Left kidney (tissue), 8 donors: ENCODE data around the gene IFT27. TPM values are rescaled to one million over a fixed set of nuclear protein-coding genes. Genes with fewer than 3 reads are reported as not detected.

Experiments used
- DNase-seq: peaks from one replicate; pipeline ENCODE4 v3.0.0-alpha.2; 2013
- long read RNA-seq, 8 donors: transcript quantifications; one replicate each; lab custom pipeline, GENCODE V29; 2026
- polyA plus RNA-seq: library from polyadenylated mRNA; unstranded; fragments of 120-200 nt; gene quantifications from one replicate; pipeline ENCODE4 v1.2.1, GENCODE V29; 2013; ENCODE audit not compliant: insufficient read length

Gene IFT27, protein sequence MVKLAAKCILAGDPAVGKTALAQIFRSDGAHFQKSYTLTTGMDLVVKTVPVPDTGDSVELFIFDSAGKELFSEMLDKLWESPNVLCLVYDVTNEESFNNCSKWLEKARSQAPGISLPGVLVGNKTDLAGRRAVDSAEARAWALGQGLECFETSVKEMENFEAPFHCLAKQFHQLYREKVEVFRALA
- polyA plus RNA-seq: 61.7 TPM
- long read RNA-seq, donor 1, transcript IFT27-205 (7 exons, 1,095 nt): major isoform, 28 of 44 reads
- long read RNA-seq, donor 1, partial matches to known transcripts: 8 of 44 reads
- long read RNA-seq, donor 1, other reads (novel, unspliced or antisense): 6 of 44 reads
- long read RNA-seq, donor 2, transcript IFT27-205 (7 exons, 1,095 nt): major isoform, 16 of 22 reads
- long read RNA-seq, donor 2, partial matches to known transcripts: 5 of 22 reads
- long read RNA-seq, donor 2, other reads (novel, unspliced or antisense): 0 of 22 reads
- long read RNA-seq, donor 3, transcript IFT27-205 (7 exons, 1,095 nt): major isoform, 12 of 26 reads
- long read RNA-seq, donor 3, partial matches to known transcripts: 13 of 26 reads
- long read RNA-seq, donor 3, other reads (novel, unspliced or antisense): 0 of 26 reads
- long read RNA-seq, donor 4, partial matches to known transcripts: 0 of 1 reads
- long read RNA-seq, donor 4, other reads (novel, unspliced or antisense): 0 of 1 reads
- long read RNA-seq, donor 5, transcript IFT27-205 (7 exons, 1,095 nt): major isoform, 37 of 46 reads
- long read RNA-seq, donor 5, partial matches to known transcripts: 7 of 46 reads
- long read RNA-seq, donor 5, other reads (novel, unspliced or antisense): 0 of 46 reads
- long read RNA-seq, donor 6, transcript IFT27-205 (7 exons, 1,095 nt): major isoform, 20 of 25 reads
- long read RNA-seq, donor 6, partial matches to known transcripts: 5 of 25 reads
- long read RNA-seq, donor 6, other reads (novel, unspliced or antisense): 0 of 25 reads
- long read RNA-seq, donor 7, transcript IFT27-205 (7 exons, 1,095 nt): major isoform, 39 of 46 reads
- long read RNA-seq, donor 7, partial matches to known transcripts: 5 of 46 reads
- long read RNA-seq, donor 7, other reads (novel, unspliced or antisense): 0 of 46 reads
- long read RNA-seq, donor 8, transcript IFT27-205 (7 exons, 1,095 nt): major isoform, 9 of 11 reads
- long read RNA-seq, donor 8, partial matches to known transcripts: 0 of 11 reads
- long read RNA-seq, donor 8, other reads (novel, unspliced or antisense): 0 of 11 reads

DNA sequence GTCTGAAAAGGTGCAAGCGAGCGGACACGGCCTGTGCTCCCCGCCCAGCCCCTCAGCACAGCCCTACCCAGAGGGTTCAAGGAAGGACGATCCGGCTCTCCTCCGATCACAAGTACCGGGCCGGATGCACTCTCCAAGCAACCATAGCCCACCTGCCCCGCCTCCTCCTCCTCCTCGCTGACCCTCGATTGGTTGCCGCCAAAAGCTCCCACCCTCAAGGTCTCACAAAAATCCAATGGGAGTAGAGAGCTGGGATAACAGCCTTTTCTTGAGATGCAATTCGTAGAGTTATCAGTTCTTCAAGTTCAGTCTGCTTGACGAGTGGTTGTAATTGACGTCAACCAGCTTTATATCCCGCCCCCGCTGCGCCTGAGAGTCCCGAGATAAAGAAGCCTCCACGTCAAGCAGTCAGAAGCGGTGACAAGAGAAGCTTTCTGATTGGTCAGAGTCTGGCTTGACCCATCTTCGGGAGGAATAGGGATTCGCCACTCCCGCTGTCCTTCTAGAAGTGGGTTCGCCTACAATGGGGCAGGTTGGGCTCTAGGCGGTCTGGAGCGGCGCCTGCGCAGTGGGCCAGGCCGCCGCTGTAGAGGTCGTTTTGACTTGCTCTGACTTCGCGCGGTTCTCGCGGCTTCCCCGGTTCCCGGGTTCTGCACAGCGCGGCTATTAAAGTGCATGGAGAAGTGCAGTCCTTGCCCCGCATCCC lies at the start of gene IFT27:
TSS of gene IFT27 (minus strand) at position 156 of the 706 bp plus-strand sequence. CDS start 412 bp downstream, outside the sequence.
- DNase-seq: peak; percentile 100

DNA sequence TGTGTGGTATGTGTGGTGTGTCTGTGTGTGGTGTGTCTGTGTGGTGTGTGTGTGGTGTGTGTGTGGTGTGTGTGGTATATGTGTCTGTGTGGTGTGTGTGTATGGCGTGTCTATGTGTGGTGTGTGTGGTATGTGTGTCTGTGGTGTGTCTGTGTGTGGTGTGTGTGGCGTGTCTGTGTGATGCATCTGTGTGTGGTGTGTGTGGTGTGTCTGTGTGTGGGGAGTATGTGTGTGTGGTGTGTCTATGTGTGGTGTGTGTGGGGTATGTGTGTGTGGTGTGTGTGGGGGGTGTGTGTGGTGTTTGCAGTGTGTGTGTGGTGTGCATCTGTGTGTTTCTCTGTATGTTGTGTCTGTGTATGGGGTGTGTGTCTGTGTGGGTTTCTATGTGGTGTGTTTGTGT lies 48.7 kb upstream of the IFT27 start:
- no peak for DNase-seq

DNA sequence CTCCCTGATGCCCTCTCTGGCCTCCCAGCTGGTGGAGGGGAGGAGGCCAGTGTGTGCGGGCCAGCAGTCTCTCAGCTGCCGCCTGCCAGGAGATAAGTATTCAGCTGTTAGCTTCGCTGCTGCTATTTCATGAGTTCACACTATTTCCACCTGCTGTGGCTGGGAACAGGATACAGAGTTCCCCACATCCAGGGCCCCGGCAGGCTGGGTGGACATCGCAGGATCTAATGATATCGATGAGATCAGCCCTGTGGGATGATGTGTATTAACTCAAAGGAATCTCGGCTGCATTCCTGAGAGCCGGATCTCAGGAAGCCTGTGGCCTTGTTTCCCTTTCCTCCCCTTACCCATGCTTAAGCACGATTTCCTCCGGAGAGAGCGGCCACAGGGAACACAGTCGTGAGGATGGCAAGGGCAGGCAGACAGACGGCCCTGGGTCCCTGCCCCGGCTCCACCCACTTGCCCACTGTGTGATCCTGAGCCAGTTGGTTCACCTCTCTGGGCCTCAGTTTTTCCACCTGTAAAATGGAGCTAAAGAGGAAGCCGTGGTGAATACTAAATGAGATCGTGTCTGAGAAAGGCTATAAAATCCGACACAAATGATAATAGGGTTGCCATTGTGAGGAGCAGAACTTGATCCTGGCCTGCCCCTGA lies 47.4 kb upstream of the IFT27 start:
- DNase-seq: no peak

DNA sequence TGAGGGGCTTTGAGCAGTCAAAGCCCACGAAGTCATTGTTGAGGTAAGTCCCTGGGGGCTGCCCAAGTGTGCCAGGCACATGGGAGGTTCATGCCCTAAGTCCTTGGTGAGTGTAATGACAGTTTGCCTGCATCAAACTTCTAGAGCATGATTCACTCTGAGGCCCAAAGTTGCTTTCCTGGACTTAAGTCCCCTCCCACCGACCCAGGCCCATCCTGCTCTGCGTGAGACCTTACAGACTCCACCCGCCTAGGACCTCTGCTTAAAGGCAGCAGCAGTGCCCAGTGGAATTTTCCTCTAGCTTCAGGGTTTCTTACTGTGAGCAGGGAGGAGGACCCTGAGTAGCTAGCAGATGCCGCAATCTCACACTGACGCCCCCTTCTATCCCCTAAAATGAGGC lies 46.7 kb upstream of the IFT27 start:
- no peak for DNase-seq

DNA sequence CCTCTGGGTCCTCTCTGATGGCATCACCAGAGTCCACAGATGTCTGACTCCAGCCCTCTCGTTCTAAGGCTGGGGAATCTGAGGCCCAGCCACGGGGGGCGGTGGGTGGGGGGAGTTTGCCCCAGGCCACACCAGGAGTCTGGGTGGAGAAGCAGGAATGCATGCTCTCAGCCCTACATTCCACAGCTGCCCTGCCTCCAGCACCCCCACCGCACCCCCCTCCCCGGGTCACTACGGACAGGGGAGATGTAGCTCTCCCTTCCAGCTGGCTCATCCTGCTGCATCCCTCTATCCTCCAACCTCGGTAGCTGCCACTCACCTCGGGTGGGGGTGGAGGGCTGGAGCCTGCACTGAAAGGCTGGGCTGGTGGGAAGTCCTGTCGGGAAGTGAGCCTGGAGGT lies 43.2 kb upstream of the IFT27 start:
- no peak for DNase-seq

DNA sequence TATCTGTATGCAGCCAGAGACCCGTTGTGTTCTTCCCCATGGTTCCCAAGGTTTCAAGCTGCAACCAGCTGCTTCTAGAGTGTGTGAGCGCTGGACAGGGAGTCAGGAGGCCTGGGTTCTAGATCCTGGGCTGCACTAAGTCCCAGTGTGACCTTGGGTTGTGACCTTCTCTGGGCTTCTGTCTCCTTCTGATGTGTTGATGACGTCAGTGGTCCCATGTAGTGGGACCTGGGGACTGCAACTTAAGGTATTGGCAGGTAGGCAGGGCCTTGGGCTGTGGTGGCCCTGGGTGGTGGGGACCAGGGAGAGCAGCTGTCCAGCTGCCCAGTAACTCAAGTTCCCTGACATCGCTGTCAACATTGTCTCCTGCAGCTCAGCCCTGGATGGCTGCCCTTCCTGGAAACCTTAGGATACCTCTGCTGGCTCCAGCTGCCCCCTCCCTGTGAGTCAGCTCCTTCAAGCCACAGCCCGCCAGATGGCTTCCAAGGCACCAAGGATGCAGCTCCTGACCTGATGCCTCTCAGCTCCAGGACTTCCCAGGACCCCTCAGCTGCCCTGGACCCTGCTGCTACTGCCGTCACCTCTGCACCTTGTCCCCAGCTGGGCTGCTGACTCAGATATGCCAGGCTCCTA lies 42.2 kb upstream of the IFT27 start:
- no peak for DNase-seq

DNA sequence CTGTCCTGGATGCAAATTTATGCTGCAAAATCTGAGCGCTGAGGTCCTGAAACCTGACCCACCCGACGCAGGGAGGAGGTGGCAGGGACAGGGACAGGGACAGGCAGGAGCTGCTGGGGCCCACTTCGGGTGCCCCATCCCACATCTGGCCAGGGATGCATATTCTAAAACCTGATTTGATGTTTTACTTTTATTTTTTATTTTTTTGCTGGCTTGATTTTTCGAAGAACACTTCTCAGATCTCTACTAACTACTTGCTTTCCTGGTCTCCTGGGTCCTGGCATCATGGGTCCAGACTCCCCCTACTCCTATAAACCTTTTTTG lies 41.6 kb upstream of the IFT27 start:
- no peak for DNase-seq

DNA sequence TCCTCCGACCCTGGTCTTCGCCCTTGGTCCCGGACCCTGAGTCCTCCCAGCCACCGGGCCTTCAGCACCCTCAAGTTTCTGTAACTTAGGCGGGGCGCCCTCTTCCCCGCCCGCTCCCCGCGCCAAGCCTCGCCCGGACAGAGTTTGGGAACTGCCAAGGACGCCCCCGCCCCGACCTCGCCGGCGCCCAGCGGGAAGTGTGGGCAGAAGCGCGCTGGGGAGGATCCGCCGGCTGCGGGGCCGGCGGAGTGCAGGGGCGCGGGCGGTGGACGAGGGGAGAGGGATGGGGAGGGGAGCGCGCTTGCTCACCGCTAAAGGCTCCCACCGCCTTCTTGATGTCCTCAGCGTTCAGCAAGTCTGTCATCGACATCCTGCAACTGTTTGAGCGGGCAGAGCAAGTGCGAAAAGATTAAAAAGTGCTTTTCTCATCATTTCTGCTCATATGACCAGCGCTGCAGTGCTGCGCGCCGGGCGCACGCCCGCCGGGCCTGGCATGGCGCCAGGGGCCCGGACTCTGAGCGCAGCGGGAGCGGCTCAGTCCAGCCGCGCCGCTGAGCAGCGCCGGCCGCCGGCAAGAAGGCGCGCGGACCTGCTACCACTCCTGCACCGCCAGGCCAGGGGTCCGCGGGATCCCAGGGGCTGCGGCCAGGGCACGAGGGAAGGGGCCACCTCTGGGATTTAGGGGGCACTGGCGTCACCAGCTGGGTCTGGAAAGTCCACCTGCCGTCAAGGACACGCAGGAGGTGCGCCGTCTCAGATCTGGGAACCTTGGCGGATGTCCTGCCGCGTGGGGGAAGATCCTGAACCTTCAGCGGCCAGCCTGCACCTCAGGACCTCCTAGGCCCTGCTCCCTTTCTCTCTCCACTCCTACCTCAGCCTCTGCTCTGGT lies 41.0 kb upstream of the IFT27 start, which contains the start of gene PVALB:
TSS of gene PVALB (minus strand) at position 400 of the 889 bp plus-strand sequence. CDS start at position 370, 30 bp downstream.
- no peak for DNase-seq

DNA sequence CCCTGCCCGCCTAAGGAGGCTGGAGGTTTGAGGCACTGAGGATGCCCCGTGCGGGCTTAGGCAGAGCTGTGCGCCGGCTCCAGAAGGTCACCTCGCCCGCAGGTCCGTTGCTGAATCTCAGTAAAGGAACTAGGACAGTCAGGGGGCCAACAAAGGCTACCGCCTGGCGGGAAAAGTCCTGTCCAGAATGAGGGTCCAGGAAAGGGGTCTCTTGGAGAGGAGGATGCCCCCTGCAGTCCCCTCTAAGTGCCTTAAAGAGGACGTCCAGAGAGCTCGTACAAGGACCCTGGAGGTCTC lies 40.4 kb upstream of the IFT27 start:
- no peak for DNase-seq

DNA sequence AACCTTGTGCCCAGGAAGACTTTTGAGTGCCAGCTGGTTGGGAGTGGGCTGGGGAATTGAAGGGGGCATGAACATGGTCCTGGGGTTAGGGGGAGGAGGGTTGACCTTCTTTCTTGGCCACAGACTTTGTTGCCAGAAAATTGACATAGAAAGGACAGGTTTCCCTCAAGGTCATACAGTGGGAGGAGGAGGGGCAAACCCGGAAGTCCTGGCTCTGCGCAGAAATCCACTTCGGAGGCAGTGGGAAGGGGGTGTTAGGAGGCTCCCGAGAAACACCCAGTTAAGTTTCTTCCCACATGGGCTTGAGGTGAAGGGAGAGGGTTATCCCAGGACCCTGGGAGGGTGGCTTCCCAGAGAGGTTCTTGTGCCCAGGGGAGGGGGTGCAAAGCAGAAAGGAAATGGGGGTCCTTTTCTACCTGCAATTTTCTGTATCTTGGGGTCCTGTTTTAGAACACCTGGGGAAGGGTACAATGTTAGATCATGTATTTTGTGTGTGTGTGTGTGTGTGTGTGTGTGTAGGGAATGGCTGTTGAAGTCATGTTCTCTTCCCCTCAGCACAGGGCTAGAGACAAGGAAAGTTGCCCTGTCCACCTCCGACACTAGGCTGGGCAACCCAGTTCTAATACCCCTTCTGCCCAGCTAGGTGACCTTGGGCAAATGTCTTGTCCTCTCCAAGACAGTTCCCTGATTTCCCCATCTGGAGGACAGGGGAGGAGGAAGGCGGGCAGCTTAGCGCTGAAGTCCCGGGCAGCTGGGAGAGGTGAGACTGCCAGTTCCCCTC lies 39.8 kb upstream of the IFT27 start:
- no peak for DNase-seq

DNA sequence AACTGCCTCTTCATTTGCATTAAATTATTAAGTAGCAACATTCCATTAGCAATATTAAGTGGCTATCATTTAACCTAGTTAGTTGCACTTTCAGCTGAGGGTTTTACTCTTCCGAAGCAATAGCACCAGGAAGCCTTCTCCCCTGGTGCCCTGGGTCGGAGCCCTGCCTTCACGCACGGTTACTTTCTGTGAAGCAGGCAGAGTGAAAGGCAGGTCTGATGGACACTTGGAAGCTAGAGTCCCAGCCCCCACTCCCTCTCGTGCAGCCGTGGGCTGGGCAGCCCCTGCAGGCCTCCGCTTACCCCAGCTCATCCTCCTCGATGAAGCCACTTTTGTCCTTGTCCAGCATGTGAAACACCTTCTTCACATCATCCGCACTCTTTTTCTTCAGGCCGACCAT lies 38.9 kb upstream of the IFT27 start:
- DNase-seq: no peak

DNA sequence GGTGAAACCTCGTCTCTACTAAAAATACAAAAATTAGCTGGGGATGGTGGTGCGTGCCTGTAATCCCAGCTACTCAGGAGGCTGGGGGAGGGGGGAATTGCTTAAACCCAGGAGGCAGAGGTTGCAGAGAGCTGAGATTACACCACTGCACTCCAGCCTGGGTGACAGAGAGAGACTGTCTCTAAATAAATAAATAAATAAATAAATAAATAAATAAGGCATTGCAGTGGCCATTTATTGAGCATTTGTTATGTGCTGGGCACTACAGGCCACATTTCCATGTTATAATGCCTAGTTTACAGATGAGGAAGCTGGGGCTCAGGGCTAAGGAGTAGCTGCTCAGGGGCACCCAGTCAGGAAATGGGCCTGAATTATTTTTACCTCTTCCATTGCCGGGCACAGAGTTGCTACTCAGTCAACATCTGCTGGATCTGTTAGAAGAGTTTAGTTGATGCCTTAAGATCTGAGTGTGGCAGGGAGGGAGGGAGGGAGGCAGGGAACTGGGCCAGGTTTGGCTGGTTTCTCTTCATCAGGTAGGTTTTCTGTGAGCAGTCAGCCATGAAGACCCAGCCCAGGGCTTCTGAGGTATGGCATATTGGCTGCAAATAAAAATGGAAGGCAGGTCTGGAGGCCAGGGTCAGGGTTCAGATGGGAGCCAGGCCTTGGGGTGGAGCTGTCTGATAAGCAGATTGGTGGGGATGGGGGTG lies 35.3 kb upstream of the IFT27 start:
- DNase-seq: no peak

DNA sequence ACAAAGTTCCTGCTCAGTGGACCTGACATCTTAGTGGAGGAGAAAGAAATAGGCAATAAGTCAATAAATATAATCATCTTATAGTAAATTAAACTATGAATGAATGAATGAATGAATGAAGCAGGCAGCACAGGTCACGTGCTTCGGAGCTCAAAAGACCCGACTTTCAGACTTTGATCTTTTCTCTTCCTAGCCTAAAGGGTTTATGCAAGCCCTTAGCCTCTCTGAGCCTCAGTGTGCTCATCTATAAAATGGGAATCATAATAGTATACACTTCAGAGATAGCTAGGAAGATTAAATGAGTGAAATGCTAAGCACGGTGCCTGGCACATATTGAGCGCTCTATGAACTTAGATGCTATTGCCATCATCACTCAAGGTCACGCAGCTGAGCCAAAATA lies 33.4 kb upstream of the IFT27 start:
- DNase-seq: no peak

DNA sequence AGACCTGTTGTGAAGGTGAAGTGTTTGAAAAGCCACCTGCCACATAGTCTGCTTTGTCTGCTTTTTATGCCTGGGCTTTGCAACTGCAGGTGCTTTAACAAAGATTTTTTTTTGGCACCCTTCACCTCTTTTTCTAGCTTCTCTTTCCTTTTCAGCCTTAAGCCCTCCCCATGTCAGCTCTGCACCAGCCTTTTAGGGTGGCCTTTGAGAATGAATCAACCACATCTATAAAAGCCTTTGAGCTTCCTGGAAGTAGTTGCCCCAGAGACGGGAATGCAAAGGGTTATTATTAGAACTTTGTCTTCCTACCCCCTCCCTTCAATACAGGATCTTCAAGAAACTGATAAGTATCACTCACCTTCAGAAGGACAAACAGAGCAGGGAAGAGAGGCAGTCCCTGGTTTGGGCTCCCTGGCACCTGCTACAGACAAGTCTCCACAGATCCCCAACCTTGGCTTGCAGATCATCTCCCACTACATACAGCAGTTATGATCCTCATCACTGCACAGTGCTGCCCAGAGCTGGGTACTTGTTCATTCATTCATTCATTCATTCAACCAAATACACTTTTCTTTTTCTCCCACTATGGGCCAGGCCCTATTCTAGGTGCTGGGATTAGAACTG lies 32.9 kb upstream of the IFT27 start:
- no peak for DNase-seq

DNA sequence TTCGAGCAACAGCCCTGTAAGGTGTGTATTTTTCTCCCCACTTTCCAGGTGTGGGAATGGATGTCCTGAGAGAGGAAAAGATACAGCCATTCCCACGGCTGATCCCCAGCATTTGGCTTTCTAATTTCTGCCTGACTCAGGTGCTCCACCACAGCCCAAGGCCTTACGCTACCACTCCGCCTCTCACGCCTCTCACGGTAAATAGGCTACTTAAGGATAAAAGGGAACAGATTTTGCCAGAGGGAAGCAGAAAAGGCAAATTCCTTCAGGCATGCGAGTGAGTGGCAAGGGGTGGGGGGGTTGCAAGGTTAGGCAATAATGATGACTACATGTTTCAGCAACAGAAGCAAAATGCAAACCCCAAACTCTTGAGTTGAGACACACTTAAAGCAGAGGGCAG lies 31.7 kb upstream of the IFT27 start:
- DNase-seq: no peak

DNA sequence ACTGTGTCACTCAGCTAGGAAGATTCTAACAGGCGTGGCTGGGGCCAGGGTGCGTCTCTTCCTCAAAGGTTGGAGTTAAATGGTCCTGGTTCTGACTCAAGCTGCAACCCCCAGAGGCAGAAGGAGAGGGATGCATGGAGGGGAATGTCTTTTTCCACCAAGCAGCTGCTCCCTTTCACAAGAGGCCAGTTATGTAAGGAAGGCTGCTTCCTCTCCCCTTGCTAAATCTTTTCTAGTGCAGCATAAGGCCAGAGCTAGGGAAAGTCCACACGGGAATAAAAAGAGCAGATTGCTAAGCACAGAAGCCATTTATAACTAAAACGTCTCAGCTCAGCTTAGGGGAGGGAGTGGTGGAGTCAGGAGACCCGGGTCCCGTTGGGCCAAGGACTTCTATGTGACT lies 30.9 kb upstream of the IFT27 start:
- no peak for DNase-seq

DNA sequence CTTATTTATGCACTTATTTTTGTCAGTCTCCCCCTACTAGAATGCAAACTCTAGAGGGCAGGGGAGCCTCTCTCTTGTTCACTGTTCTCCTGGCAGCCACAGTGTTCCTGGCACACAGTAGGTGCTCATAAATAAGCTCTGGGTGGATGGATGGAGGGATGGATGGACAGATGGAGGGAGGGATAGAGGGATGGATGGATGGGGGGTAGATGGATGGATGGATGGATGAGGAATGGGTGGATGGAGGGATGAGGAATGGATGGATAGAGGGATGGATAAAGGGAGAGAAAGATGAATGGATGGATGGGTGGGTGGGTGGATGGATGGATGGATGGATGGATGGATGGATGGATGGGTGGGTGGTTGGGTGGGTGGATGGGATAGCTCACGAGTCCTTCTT lies 27.4 kb upstream of the IFT27 start:
- DNase-seq: no peak

DNA sequence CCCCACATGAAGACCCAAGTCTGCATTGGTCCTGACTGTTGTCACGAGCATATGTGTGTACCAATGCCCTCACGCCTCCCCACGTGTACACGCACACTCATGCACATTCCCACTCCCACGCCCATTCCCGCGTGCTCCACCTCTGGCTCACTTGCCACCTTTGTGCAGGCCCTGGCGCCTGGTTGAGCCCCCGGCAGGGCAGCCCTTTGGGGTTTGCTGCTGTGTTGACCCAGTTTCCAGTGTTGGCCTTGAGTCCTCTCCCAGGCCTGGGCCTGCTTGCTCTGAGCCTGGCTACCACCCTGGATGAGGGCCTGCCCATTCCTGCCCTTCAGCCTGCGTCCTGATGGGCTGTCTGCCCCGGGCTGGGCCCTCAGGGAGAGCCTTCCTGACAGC lies 22.8 kb upstream of the IFT27 start:
- DNase-seq: no peak
